ENCODE measurements around the gene ARHGEF12. TPM values are rescaled to one million over a fixed set of nuclear protein-coding genes. Genes with fewer than 3 reads are reported as not detected.

The ARHGEF12 gene
- polyA plus RNA-seq, 1 donor (not counting 4 experiments of a cell fraction or from before 2014, with no cell fraction given), result 28.8 TPM

GRCh38 chr11:120310870-120311269 lies 25.3 kb upstream of the ARHGEF12 start:
- dilution Hi-C loops (cut with MboI; ENCODE audit: extremely low pct_ligation_motif_present, low sequenced_read_pairs), result no loop called here
- H3K27ac ChIP-seq (ENCODE audit: control insufficient read depth, insufficient read depth, low read length), result no peak overlapping the region

GRCh38 chr11:120314861-120315260 lies 21.4 kb upstream of the ARHGEF12 start:
- no peaks in the 10 kb centered on the region for H4K20me1 ChIP-seq (ENCODE audit: control insufficient read depth, extremely low read depth, insufficient read depth, low read length)
- no peaks in the 10 kb centered on the region for H3K9me3 ChIP-seq (ENCODE audit: control insufficient read depth, low read depth, low read length)
- H2AFZ ChIP-seq (ENCODE audit: control insufficient read depth, low read length), result no peak overlapping the region
- H3K79me2 ChIP-seq (ENCODE audit: control insufficient read depth, insufficient read depth, low read length), result no peaks in the 10 kb centered on the region
- no peak overlapping the region for H3K27ac ChIP-seq (ENCODE audit: control insufficient read depth, insufficient read depth, low read length)
- H3K4me1 ChIP-seq (ENCODE audit: control insufficient read depth, extremely low read depth, insufficient read depth, low read length), result peaks cover 17% of the 10 kb centered on the region
- dilution Hi-C loops (cut with MboI; ENCODE audit: extremely low pct_ligation_motif_present, low sequenced_read_pairs), result no loop called here
- no peaks in the 10 kb centered on the region for H3K27me3 ChIP-seq (ENCODE audit: control insufficient read depth, extremely low read depth, insufficient read depth, low read length)
- no peak overlapping the region for H3K9ac ChIP-seq (ENCODE audit: control insufficient read depth, extremely low read depth, insufficient read depth, low read length)
- H3K9me1 ChIP-seq (ENCODE audit: control insufficient read depth, extremely low read depth, insufficient read depth, low read length), result no peaks in the 10 kb centered on the region
- TF ChIP-seq EZH2 (IDR thresholded peaks at IDR 0.05; ENCODE audit: low read length) (no peak), CTCF (optimal IDR thresholded peaks at IDR 0.05 in 1 of 3, IDR thresholded peaks at IDR 0.05 in 1 of 3, conservative IDR thresholded peaks at IDR 0.05 in 1 of 3; ENCODE audit: extremely low read depth in 1 of 3, insufficient read depth in 2 of 3, low read length in 3 of 3) (no peak)
- DNase-seq (ENCODE audit: low read depth, low spot score), result no peak
- H3K4me2 ChIP-seq (ENCODE audit: control insufficient read depth, extremely low read depth, insufficient read depth, low read depth, low read length), result no peak overlapping the region
- no peak overlapping the region for H3K4me3 ChIP-seq (ENCODE audit: control insufficient read depth in 2 of 3, extremely low read depth in 1 of 3, insufficient read depth in 2 of 3, low read depth in 1 of 3, low read length in 3 of 3)
- FAIRE-seq, result no peak
- no peaks in the 10 kb centered on the region for H3K36me3 ChIP-seq (ENCODE audit: control insufficient read depth in 2 of 2, extremely low read depth in 1 of 2, insufficient read depth in 2 of 2, low read length in 2 of 2)

More at GRCh38 chr11:120310870-120311269, 25.3 kb upstream of the ARHGEF12 start:
- Histone ChIP-seq H4K20me1 (ENCODE audit: control insufficient read depth, extremely low read depth, insufficient read depth, low read length) (no peaks in the 10 kb centered on the region), H2AFZ (ENCODE audit: control insufficient read depth, low read length) (no peak overlapping the region), H3K9me3 (ENCODE audit: control insufficient read depth, low read depth, low read length) (no peaks in the 10 kb centered on the region), H3K9ac (ENCODE audit: control insufficient read depth, extremely low read depth, insufficient read depth, low read length) (no peak overlapping the region), H3K4me3 (ENCODE audit: control insufficient read depth in 2 of 3, extremely low read depth in 1 of 3, insufficient read depth in 2 of 3, low read depth in 1 of 3, low read length in 3 of 3) (no peak overlapping the region), H3K9me1 (ENCODE audit: control insufficient read depth, extremely low read depth, insufficient read depth, low read length) (no peaks in the 10 kb centered on the region), H3K27me3 (ENCODE audit: control insufficient read depth, extremely low read depth, insufficient read depth, low read length) (no peaks in the 10 kb centered on the region), H3K36me3 (ENCODE audit: control insufficient read depth in 2 of 2, extremely low read depth in 1 of 2, insufficient read depth in 2 of 2, low read length in 2 of 2) (no peaks in the 10 kb centered on the region), H3K4me1 (ENCODE audit: control insufficient read depth, extremely low read depth, insufficient read depth, low read length) (peaks cover 19% of the 10 kb centered on the region), H3K4me2 (ENCODE audit: control insufficient read depth, extremely low read depth, insufficient read depth, low read depth, low read length) (no peak overlapping the region), H3K79me2 (ENCODE audit: control insufficient read depth, insufficient read depth, low read length) (no peaks in the 10 kb centered on the region)
- DNase-seq (ENCODE audit: low read depth, low spot score), result no peak
- no peak for FAIRE-seq
- no peak for TF ChIP-seq EZH2 (IDR thresholded peaks at IDR 0.05; ENCODE audit: low read length)
- no peak for TF ChIP-seq CTCF (optimal IDR thresholded peaks at IDR 0.05 in 1 of 3, IDR thresholded peaks at IDR 0.05 in 1 of 3, conservative IDR thresholded peaks at IDR 0.05 in 1 of 3; ENCODE audit: extremely low read depth in 1 of 3, insufficient read depth in 2 of 3, low read length in 3 of 3)
